Gastroesophageal sphincter (tissue), 3 donors: ENCODE measurements around the gene PLCH2.

ENCODE experiments used
- EP300 ChIP-seq: sonication (generic); formaldehyde crosslinking; IDR thresholded peaks from one replicate; pipeline ENCODE4 v1.6.1; 2017; ENCODE audit warnings: antibody characterized with exemption, mild to moderate bottlenecking
- POLR2AphosphoS5 ChIP-seq: sonication (generic); formaldehyde crosslinking; IDR thresholded peaks from one replicate; pipeline ENCODE4 v1.6.1; 2017; ENCODE audit warnings: antibody characterized with exemption
- TF ChIP-seq, protein P1 (sequence below), 4 experiments: fragments of 200-600 bp in 2 of 4; fragments of 450-650 bp in 2 of 4; sonication (generic) in 1 of 4; IDR thresholded peaks; one replicate each; pipeline ENCODE4 v1.5.1; 2017 to 2019; ENCODE audit warnings: antibody characterized with exemption in 4 of 4, mild to moderate bottlenecking in 2 of 4, moderate library complexity in 2 of 4

DNA sequence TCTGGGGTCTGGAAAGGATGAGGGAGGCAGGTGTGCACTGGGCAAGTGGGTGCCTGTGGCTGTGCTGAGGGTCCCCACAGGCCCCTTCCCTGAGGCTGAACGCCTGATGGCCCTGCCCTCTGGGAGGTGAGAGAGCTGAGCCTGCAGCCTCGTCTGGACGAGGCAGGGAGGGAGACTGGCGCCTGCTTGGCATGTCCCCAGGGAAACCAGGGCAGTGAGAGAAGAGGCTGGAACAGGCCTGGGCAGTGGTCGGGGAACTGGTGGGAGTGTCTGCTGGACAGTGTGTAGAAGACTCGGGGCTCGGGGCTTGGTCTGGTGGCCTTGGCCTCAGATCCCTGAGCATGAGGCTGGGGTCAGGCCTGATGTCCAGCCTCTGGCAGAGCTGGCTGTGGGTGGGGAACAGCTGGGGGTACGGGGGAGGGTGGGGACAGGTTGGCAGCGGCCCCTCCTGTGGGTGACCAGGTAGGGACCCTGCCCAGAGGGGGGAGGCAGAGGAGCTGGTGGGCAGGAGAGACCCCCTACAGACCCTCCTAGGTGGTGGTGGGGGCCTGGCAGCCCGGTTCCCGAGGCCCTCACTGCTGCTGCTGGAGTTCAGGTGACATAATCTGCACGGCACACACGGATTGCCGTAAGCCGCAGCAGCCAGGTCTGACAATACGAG is 30.8 kb upstream of the PLCH2 start:
- TF ChIP-seq, protein P1, sequence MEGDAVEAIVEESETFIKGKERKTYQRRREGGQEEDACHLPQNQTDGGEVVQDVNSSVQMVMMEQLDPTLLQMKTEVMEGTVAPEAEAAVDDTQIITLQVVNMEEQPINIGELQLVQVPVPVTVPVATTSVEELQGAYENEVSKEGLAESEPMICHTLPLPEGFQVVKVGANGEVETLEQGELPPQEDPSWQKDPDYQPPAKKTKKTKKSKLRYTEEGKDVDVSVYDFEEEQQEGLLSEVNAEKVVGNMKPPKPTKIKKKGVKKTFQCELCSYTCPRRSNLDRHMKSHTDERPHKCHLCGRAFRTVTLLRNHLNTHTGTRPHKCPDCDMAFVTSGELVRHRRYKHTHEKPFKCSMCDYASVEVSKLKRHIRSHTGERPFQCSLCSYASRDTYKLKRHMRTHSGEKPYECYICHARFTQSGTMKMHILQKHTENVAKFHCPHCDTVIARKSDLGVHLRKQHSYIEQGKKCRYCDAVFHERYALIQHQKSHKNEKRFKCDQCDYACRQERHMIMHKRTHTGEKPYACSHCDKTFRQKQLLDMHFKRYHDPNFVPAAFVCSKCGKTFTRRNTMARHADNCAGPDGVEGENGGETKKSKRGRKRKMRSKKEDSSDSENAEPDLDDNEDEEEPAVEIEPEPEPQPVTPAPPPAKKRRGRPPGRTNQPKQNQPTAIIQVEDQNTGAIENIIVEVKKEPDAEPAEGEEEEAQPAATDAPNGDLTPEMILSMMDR (IDR thresholded peaks at IDR 0.05) = no peak
- no peak for TF ChIP-seq POLR2AphosphoS5
- TF ChIP-seq EP300 = no peak
